Daoy (cell line): ENCODE data around the gene ERV3-1. TPM values are rescaled to one million over a fixed set of nuclear protein-coding genes. Genes with fewer than 3 reads are reported as not detected.
"Not testable (repeated sequence)": the region's sequence is repeated elsewhere in the genome, so short reads cannot be mapped to it uniquely, and the experiment has no call there.

Source experiments
- DNase-seq: peaks from one replicate; pipeline ENCODE4 v3.0.0-alpha.2; 2015; ENCODE audit warnings: low read depth
- total RNA-seq: library from RNA; depleted of rRNA; stranded (reverse); fragments of >200 nt; shearing (Covaris generic); gene quantifications from 2 replicates; pipeline ENCODE4 v1.2.3, GENCODE V29; 2014; rRNA removed

Gene ERV3-1, protein sequence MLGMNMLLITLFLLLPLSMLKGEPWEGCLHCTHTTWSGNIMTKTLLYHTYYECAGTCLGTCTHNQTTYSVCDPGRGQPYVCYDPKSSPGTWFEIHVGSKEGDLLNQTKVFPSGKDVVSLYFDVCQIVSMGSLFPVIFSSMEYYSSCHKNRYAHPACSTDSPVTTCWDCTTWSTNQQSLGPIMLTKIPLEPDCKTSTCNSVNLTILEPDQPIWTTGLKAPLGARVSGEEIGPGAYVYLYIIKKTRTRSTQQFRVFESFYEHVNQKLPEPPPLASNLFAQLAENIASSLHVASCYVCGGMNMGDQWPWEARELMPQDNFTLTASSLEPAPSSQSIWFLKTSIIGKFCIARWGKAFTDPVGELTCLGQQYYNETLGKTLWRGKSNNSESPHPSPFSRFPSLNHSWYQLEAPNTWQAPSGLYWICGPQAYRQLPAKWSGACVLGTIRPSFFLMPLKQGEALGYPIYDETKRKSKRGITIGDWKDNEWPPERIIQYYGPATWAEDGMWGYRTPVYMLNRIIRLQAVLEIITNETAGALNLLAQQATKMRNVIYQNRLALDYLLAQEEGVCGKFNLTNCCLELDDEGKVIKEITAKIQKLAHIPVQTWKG
- 5.3 and 8.8 TPM in 2 replicates for total RNA-seq

DNA sequence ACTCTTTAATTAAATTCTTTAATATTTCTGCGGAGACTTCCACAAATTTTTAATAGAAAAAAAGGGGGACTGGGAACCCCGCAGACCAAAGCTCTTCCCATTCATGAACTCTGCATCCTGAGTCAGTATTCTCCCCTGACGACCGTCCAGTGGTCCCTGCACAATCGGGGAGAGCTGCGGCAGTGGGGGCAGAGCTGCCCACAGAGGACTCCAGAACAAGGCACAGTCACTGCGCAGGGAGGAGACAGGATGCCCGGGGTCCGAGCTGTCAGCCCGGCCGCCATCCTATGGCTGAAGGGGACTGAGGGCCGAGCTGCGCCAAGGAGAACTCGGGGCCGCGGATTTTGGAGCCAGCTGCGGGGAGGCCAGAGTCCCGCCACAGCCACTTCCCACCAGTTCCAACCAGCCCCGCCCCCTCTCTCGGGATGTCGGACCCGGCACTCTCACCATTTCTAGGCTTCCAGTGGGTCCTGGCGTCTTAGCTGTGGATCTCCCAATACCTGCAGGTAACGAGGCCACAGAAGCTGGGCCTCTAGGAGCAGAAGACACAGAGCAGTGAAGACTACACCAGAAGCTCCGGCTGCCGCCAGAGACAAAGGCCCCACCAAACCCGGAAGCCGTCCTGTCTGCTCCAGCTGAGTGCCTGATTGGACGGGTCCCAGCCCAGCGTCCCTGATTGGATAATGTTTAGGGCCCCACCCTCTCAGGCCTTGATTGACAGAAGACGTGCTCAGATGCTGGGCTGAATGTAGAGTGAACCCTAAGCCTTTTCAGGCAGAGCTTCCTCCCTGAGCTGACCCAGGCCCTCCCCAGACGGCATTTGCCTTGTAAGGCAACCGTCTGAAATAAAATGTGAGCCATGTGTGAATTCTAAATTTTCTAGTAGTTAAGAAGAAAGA, at the start of gene ERV3-1:
Gene ERV3-1 (minus strand): TSS at position 594 of the 899 bp plus-strand sequence. CDS start 13,661 bp downstream, outside the sequence.
- peak; percentile 98 for DNase-seq

DNA sequence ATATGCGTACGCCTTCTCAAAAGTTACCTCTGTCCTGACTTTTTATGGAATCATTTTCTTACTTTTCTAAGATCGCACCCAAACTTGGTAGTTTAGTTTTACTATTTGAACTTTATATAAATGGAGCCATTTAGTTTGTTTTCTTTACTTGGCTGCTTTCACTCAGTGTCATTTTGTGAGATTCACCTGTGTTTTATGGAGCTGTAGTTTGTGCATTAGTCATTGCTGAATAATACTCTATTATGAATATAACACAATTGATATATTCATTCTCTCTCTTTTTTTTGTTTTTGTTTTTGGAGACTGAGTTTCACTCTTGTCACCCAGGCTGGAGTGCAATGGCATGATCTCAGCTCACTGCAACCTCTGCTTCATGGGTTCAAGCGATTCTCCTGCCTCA, 49.3 kb upstream of the ERV3-1 start:
- DNase-seq, result not testable (repeated sequence)

- not testable (repeated sequence) for DNase-seq
Measured at GRCh38 chr7:65054466-65054994, 48.0 kb upstream of the ERV3-1 start.

- not testable (repeated sequence) for DNase-seq
Measured at GRCh38 chr7:65051654-65052053, 45.2 kb upstream of the ERV3-1 start.

GRCh38 chr7:65051139-65051538, 44.7 kb upstream of the ERV3-1 start:
- DNase-seq, result not testable (repeated sequence)

GRCh38 chr7:65046329-65046728, 39.8 kb upstream of the ERV3-1 start:
- DNase-seq, result not testable (repeated sequence)

DNA sequence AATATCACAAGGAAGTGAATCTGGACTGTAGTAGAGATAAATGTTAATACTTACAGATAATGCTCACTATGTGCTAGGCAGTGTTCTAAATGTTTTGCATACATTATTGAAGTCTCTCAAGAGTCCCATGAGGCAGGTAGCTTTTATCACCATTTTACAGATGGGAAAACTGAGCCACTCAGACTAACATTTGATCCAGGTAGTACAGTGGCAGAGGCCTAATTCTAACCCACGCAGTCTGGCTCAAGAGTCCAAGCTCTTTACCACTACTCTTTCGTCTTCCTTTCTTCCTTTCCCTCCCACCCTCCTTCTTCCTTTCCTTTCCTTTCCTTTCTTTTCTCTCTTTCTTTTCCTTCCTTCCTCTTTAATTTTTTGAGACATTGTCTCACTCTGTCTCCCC, 39.1 kb upstream of the ERV3-1 start:
- not testable (repeated sequence) for DNase-seq

DNA sequence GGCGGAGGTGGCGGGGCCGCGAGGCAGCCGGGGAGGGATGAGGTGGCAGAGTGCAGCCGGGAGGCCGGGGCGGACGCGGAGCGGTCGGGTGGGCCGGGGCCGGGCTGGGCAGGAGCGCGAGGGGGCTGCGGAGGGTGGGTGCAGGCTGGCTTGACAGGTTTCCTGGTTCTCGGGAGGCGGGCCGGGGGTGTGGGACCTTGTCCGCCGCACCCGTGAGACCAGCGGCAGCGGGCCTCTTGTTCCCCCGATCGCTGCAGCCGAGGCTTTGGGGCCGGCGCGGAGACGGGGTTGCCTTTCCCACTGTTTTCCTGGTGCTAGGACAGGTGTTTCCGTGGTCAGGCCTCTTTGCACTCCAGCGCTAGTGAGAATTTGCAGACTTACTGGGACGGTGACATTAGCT, 32.3 kb upstream of the ERV3-1 start:
- DNase-seq, result peak; percentile 58

DNA sequence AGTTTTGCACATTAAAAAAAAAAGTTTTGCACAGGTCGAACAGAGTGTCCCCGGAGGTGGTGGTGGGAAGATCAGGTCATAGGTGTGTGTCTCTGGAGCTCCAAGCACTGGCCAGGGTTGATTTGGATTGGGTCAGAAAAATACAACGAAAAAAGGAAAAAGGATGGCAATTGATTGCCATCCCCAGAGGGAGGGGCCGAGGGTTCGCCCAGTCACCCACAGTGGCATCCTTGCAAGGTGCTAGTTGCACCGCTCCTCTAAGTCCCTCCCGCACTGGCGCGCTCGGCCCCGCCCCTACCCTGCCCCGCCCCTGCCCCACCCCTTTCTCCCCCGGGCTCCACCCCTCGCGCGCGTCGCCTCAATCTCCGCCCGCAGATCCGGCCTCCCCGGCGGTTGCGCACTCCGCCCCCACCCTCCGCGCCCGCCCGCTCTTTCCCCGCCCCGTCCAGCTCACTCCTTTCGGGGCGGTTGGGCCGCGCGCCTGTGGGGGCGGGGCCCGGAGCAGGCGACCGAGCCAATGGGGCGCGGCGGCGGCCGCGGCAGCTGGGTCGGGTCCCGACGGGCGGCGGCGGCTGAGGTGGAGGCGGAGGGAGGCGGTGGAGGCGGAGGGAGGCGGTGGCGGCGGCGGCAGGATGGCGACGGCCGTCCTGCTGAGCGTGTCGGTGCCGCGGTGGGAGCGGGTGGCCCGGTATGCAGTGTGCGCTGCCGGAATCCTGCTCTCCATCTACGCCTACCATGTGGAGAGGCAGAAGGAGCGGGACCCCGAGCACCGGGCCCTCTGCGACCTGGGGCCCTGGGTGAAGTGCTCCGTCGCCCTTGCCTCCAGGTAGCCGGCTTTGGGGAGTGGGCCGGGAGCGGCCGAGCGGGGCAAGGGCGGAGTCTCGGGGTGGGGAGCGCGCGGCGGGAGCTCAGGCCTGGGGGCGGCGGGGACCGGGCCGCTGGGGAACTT, 31.5 kb upstream of the ERV3-1 start:
- peak; percentile 99 for DNase-seq

- DNase-seq, result peak; percentile 10
Measured at GRCh38 chr7:65036526-65036925, 30.0 kb upstream of the ERV3-1 start.

- not testable (repeated sequence) for DNase-seq
Measured at GRCh38 chr7:65035469-65035868, 29.0 kb upstream of the ERV3-1 start.

DNA sequence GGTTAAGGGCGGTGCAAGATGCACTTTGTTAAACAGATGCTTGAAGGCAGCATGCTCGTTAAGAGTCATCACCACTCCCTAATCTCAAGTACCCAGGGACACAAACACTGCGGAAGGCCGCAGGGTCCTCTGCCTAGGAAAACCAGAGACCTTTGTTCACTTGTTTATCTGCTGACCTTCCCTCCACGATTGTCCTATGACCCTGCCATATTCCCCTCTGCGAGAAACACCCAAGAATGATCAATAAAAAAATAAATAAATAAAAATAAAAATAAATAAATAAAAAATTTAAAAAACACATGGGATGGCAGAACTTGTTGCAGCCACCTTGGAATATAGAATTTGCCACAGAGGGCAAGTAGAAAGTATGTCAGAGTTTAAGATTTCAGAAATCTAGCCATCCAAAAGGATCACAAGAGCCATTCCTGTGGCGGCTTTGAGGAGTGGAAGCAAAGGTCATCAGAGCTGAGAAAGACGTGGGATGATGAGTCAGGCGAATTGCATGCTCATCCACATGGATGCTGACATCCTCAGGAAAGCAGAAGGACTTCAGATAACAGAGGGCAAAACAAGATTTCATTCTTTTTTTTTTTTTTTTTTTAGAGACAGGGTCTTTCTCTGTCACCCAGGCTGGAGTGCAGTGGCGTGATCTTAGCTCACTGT, 27.8 kb upstream of the ERV3-1 start:
- DNase-seq, result peak; percentile 63

DNA sequence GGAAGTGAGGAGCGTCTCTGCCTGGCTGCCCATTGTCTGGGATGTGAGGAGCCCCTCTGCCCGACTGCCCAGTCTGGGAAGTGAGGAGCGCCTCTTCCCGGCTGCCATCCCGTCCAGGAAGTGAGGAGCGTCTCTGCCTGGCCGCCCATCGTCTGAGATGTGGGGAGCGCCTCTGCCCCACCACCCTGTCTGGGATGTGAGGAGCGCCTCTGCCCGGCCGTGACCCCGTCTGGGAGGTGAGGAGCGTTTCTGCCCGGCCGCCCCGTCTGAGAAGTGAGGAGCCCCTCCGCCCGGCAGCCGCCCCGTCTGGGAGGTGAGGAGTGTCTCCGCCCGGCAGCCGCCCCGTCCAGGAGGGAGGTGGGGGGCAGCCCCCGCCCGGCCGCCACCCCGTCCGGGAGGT, 26.9 kb upstream of the ERV3-1 start:
- not testable (repeated sequence) for DNase-seq

- not testable (repeated sequence) for DNase-seq
Measured at GRCh38 chr7:65025023-65025422, 18.5 kb upstream of the ERV3-1 start.

- not testable (repeated sequence) for DNase-seq
Measured at GRCh38 chr7:65020978-65021377, 14.5 kb upstream of the ERV3-1 start.

DNA sequence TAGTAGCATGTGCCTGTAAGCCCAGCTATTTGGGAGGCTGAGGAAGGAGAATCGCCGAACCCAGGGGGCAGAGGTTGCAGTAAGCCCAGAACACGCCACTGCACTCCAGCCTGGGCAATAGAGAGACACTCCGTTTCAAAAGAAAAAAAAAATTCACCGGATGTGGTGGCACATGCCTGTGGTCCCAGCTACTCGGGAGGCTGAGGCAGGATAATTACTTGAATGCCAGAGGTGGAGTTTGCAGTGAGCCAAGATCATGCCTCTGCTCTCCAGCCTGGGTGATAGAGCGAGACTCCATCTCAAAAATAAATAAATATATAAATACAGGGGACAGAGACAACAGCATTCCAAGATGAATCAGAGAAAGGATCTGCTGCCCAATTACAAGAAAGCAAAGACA, 3.4 kb upstream of the ERV3-1 start:
- peak; percentile 55 for DNase-seq

DNA sequence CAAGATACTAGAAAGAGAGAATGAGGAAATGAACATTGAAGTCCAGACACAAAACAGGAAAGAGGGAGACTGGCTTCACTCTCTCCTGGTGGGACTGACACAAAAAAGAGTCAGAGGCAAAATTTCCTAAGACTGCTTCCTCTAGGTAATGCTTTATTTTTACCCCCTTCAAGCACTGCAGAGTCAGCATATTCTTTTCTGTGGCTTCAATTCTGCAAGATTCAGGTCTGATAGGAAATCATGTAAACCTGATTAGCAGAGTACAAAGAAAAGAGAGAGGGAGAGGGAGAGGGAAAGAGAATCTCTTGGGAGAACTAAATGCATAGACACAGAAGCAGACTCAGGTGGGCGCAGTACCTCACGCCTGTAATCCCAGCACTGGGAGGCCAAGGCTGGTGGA, 2.9 kb upstream of the ERV3-1 start:
- DNase-seq, result not testable (repeated sequence)

DNA sequence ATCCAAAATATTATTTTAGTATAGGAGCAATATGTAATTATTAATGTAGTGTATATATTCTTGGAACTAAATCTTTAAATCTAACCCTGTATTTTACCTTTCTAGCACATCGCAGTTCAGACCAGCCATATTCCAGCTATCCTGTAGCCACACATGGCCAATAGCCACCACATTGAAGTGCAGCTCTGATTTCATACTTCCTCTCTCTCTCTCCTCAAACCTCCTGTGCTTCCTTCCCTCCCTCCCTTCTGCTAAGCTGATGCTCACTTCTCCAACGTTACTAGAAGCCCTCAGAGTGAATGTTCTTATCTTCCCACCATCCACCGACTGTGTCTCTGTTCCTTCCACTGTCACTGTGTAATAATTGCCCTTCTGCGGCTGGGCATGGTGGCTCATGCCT, 549 bp upstream of the ERV3-1 start:
- DNase-seq, result peak; percentile 14

DNA sequence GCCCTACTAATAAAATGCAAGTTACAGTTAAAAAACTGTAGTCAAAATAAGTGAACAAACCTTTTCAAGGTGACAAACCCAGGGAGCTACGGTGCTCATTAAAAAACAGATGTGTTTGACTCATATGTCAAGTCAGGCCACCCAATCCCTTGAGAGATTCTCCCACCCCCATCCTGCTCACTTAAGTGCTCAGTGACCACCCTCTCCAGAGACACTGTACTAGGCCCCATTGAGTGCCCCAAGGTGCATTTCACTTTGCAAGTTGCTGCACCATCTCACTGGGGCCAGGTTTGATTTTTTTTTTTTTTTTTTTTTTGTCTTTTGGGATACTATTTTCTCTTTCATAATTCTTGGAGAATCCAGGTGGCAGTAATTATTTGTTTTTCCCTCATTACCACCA, 1.9 kb downstream of the ERV3-1 start:
- no peak for DNase-seq

DNA sequence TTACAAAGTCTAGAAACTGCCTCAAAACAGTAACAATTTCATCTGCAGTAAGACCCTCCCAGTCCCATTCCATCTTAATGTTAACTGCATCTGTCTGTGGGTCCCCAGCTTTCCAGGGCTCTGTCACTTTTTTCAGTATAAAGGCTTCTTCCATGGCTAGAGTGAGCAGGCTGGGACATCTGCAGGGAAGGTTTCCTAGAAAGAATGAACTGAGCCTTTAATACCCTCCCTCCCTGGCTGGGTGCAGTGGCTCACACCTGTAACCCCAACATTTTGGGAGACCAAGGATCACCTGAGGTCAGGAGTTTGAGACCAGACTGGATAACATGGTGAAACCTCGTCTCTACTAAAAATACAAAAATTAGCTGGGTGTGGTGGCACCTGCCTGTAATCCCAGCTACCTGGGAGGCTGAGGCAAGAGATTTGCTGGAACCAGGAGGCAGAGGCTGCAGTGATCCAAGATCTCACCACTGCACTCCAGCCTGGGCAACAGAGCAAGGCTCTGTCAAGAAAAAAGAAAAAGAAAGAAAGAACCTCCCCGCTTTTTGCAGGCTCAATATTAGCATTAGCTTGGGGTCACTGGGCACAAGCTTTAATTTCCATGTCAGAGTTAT, 3.4 kb downstream of the ERV3-1 start:
- DNase-seq, result no peak
